DND-41 (cell line): Measurements from ENCODE around the gene PANX1.

Experiments
- CTCF ChIP-seq: IDR thresholded peaks from 2 replicates; pipeline ENCODE4 v1.5.1; 2012; ENCODE audit warnings: borderline replicate concordance, low read length, moderate library complexity, mild to moderate bottlenecking; ENCODE audit not compliant: poor library complexity, severe bottlenecking; ENCODE audit errors: extremely low read depth
- EZH2 ChIP-seq: IDR thresholded peaks from 3 replicates; pipeline ENCODE4 v1.6.1; 2012; ENCODE audit warnings: borderline replicate concordance, low read depth, mild to moderate bottlenecking, moderate library complexity, low read length, inconsistent platforms; ENCODE audit not compliant: severe bottlenecking

- no peak for TF ChIP-seq CTCF
- TF ChIP-seq EZH2 = no peak
Observed at GRCh38 chr11:94203070-94203469, 74.4 kb downstream of the PANX1 start.
